HUDEP-2 (cell line): ENCODE data around the gene ZNF599.
"Not testable (repeated sequence)": the region's sequence is repeated elsewhere in the genome, so short reads cannot be mapped to it uniquely, and the experiment has no call there.

ENCODE experiments used
- DNase-seq, 76 experiments: peaks; one replicate each; lab custom pipeline; 2025; ENCODE audit not compliant: unreplicated experiment in 76 of 76; lab: John Stamatoyannopoulos, UW

The ZNF599 gene

DNA sequence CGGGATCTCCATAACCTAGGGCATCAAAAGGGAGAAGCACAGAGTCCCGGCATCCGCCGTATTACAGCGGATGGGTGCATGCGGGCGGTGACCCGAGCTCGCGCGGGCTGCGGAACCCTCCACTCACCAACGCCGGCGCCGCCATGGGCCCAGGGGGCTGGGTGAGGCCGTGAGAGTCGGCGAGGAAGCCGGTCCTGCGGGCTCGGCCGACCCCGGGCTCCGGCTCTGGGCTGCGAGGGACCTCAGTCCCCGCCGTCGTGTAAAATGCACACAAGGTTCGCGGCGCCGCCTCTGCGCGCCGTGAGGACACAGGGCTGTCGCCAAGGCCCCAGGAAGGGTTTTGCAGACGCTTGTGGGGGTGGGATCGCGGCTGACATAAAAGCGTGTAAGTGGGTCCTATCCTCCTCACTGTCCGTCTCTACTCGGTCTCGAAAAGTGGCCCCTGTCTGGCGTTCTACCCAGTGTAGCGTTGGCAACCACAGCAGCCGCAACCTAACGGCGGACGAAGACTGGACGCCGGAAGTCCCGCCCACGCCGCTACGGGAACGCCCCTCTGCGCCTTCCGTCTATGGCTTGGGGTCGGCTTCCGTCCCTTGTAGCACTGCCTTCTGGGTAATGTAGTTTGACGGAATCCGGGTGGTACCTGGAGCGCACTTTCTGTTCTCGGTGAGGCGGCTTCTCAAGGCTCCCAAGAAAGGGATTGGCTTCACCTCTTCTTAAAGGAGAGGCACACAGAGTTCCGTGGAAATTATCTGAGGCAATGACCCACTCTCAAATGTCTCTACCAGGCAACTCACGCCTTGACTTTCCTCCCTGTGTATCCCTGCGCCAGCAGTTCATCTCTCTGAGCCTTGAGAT lies at the start of gene ZNF599:
Gene ZNF599 (minus strand): TSS at position 519 of the 858 bp plus-strand sequence. CDS start 374 bp downstream, at position 145.
- DNase-seq = peak in 75 of 76 experiments; percentile 30 to 94 (median 85)

DNA sequence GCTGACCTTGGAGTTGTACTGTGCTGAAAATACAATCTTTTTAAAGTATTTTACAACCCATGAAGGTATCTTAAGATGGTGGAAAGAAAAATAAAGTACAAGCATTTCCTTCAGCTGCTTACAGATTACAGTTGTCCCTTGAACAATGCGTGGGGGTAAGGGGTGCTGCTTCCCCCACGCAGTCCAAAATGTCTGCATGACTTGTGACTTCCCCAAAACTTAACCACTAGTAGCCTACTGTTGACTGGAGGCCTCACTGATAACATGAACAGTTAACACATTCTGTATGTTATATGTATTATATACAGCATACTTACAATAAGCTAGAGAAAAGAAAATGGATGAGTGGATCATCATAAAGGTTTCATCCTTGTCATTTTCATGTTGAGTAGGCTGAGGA lies 45.3 kb upstream of the ZNF599 start:
- no peak for DNase-seq

DNA sequence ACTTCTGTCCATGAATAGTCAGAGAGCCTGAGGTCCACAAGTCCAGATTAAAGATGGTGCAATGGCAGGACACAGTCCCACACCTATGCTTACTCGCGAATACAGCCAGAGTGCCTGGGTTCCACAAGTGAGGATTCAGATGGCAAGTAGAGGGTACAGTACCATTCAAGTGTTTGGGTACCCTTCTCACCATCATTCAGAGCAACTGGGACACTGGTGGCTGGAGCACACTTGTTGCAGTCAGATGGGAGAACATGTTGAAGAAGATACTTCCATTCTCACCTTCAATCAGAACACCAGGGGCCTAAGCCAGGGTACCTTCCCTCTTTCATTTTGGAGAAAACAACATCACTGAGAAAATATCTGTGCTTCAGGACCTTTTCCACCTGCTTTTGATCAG lies 43.7 kb upstream of the ZNF599 start:
- no peak for DNase-seq

DNA sequence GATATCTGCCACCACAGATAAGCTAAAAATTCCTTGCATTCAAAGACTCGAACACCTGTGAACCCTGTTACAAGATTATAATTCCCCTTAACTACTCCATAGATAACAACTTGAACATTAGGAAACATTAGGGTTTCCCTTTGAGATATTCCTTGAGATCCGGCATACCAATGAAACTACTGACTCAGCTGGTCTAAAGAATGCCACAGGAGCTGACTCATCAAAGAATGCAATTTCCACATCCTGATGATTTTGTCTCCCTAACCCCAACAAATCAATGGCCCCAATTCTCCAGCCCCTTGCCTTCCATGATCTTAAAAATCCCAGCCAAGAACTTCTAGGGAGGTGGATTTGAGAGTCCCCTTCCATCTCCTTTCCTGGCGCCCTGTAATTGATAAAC lies 35.6 kb upstream of the ZNF599 start:
- DNase-seq = no peak

DNA sequence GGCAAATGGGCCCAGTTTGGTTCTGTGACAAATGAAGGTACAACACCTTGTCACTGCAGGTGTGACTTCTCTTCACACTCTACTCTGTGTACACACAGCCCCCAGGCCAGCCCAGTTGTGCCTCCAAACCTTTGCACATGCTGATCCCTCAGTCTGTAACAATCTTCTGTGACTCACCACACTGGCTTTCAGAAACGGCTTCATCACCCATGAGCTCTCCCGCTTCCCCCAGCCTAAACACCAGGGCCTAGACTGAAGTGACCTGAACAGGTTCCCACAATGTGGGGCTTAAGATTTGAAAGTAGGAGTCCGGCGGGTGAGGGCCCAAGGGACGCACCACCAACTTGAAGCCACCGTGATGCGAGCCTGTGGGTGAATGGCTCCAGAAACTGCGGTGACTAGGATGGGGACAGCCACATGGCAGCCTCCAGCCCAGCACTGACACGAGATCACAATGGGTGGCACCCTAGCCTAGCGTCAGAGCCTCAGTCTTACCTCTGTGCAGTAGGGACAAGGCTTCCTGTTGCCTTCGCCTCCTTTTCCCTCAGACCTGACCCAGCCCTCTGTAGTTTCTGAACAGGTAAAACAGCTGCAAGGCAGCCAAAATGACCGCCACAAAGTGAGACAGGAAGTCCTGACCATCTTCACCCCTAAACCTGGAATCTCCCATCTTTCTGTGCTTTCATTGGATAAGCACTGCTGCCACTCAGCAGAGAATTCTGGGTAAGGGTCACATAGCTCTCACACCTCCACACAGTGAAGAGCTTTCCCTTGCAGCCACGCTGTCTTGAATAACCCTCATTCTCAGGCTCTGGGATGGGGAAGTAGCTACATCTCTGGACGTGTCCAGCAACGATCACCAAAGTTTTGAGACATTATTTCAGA lies 34.2 kb upstream of the ZNF599 start:
- DNase-seq = no peak

DNA sequence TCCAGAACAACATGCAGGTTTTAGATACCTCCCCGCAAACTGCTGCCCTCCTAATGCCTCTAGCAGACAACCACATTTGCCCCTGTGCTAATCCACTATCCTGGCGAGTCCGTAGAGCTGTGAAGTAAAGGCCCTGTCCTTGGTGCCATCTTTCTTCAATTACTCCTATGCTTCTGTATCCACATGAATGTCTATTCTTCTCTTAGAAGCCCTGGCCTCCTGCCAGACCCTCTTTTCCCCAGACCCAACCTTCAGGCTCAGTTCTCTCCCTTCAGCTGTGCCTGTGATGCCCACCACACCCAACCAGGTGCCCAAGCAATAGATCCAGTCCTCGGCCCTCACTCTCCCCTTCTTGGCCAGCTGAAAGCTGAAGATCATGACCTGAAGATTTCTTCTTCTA lies 31.1 kb upstream of the ZNF599 start:
- no peak for DNase-seq

DNA sequence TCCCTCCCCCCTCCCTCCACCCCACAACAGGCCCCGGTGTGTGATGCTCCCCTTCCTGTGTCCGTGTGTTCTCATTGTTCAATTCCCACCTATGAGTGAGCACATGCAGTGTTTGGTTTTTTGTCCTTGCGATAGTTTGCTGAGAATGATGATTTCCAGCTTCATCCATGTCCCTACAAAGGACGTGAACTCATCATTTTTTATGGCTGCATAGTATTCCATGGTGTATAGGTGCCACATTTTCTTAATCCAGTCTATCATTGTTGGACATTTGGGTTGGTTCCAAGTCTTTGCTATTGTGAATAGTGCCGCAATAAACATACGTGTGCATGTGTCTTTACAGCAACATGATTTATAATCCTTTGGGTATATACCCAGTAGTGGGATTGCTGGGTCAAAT lies 23.9 kb upstream of the ZNF599 start:
- DNase-seq = not testable (repeated sequence)

DNA sequence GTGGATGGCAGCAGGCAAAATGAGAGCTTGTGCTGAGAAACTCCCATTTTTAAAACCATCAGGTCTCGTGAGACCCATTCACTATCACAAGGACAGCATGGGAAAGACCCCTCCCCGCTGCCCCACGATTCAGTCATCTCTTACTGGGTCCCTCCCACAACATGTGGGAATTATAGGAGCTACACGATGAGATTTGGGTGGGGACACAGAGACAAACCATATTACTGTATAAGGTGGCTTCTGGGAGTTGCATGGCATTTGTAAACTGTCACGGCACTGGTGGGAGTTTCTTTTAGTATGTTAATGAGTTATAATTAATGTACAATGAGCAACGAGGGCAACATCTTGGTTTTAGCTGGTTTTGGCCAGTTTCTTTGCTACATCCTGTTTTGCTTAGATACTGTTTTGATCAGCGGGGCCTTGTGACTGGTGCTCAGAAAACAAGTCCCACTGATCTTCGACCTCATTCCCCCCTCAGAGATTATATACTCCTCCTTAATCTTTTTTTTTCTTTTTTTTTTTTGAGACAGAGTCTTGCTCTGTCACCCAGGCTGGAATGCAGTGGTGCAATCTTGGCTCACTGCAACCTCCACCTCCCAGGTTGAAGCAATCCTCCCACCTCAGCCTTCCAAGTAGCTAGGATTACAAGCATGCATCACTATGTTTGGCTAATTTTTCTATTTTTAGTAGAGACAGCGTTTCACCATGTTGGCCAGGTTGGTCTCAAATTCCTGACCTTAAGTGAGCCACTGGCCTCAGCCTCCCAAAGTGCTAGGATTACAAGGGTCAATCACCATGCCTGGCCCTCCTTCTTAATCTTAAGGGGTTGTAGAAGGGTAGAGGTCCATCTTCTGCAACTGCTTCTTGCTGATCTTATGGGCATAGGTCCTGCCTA lies 21.3 kb upstream of the ZNF599 start:
- DNase-seq = no peak

DNA sequence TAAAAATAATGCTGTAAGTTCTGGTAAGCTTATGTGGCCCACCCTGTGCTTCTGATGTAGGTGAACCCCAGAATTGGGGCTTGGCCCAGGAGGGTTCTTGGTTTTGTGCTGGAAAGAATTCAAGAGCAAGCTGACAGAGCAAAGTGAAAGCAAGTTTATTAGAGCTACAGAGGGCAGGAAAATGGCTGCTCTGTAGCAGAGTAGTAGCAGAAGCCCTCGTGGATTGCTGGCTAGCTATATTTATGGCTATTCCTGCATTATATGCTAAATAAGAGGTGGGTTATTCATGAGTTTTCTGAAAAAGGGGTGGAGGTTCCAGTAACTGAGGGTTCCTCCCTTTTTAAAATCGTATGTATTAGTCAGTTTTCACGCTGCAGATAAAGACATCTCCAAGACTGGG lies 20.6 kb upstream of the ZNF599 start:
- no peak for DNase-seq

DNA sequence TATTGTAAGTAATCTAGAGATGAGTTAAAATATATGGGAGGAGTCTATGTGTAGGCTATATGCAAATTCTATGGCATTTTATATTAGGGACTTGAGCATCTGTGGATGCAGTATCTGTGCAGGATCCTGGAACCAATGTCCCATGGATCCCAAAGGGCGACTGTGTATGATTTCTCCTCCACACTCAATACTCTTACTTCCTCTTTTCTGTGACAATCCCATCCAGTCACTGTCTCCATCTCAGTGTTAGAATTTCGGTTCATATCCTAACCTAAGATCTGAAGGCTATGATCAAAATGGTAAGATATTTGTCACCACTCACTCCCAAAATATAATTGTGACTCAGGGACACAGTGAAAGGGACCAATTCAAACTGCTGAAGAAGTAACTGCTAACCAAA lies 15.1 kb upstream of the ZNF599 start:
- DNase-seq = no peak

DNA sequence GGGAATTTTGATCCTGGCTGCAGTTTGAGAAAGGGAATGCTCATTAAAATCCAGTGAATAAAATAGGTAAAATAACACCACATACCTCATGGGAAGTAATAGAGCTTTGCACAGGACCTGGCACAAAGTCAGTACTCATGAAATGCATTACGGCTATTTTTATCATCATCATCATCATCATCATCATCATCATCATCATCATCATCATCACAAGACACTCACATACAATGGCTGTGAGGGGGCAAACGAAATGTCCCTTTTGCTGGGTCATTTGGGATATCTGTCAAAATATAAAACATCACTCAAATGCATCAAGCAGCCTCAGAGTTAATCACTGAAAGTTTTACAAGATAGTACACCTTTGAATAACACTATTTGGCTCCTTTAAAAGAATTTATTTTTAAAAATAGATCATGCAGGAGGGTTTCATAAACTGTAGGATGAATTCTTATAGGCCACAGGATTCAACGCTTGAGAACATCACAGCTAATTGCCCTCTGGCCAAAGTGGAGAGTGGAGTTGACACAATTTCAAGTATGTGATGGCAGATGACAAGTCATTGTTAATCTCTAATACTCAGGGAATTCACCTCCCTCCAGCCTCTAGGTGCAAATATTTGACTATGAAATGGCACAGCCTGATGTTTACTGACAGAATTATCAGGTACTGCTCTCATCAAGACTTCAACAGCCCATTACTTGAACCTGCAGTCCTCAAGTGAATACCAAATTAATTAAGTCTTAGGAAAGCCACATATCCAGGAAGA lies 14.2 kb upstream of the ZNF599 start:
- no peak for DNase-seq

DNA sequence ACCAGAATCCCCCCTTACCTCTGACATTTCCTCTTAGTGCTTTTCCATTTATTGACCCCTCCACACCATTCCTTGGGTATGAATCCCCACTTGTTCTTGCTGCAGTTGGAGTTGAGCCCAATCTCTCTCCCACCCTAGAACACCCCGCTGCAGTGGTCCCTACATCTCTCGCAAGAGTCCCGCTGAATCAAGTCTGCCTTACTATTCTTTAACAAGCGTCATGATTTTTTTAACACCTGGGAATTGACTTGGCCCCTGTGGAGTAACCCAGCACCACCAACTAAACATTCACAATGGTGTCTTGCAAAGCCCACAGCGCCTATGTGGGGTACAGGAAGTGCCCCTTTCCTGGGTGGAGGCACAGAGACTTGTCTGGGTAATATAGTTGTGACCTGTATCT lies 13.2 kb upstream of the ZNF599 start:
- no peak for DNase-seq

DNA sequence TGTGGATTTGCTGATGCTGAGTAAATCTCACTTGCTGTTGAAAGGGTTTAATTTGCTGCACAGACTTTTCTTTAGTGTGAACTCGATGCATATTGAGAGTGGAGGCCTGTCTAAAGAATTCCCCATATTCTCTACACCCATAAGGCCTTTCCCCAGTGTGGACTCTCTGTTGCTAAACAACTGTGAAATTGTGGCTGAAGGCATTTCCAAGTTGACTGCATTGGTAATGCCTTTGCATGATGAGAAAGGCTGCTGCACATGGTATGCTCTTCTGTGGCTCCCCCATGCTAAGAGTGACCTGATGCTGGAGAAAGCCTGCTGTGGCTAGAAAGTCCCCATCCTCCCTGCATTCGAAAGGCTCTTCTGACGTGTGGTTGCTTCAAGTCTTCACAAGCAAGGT lies 6.6 kb upstream of the ZNF599 start:
- DNase-seq = no peak

DNA sequence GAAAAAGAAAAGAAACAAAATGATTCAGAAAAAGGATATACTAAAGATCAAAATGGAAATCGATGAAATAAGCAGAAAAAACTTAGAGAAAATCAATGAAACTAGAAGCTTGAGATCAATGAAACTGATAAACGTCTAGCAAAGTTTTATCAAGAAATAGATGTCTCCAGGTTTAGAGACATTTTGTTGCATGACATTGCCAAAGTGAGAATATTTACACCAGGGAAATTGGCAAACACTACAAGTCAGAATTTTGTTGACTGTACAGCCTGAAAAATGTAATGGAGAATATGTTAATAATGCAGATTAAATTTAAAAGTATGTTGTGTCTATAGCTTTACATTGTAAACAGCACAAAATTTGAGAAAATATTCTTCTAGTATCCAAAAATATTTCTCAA lies 5.3 kb upstream of the ZNF599 start:
- no peak for DNase-seq

DNA sequence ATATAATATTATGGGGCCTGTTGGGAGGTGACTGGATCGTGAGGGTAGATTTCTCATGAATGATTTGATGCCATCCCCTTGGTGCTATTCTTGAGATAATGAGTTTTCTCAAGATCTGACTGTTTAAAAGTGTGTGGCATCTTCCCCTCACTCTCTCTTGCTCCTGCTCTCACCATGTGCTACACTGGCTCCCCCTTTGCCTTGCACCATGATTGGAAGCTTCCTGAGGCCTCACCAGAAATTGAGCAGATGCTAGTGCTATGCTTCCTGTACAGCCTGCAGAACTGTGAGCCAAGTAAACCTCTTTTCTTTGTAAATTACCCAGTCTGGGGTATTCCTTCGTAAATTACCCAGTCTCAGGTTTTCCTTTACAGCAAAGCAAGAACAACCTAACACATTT lies 1.8 kb upstream of the ZNF599 start:
- no peak for DNase-seq

DNA sequence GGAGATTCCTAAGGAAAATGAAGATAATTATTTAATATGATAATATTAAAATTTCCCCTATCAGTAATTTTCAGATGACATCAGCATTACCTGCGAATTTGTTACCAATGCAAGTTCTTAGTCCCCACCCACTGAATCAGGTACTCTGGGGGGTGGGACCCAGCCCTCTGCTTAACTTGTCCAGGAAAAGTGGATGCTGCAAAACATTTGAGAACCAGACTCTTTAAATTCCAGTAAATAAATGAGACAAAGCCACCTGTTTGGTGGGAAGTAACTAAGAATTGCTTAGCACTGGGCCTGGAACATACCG lies 495 bp upstream of the ZNF599 start:
- no peak for DNase-seq

DNA sequence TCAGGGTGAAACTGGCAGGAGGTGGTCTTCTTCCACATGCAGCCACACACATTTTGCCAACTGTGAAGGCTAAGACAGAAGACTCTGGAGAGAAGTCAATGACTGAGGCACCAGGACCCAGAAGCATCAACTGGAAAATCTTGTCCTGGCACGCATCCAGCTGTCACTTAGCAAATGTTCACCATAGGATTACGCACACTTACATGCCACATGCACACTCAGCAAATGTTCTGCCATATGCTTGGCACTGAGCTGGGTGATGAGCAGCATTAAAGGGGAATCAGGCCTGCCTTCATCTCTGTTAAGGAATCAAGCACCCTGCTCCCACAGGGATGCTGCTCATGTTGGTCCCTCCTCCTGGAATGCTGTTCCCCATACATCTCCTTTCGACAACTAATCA lies 5.1 kb downstream of the ZNF599 start:
- no peak for DNase-seq

DNA sequence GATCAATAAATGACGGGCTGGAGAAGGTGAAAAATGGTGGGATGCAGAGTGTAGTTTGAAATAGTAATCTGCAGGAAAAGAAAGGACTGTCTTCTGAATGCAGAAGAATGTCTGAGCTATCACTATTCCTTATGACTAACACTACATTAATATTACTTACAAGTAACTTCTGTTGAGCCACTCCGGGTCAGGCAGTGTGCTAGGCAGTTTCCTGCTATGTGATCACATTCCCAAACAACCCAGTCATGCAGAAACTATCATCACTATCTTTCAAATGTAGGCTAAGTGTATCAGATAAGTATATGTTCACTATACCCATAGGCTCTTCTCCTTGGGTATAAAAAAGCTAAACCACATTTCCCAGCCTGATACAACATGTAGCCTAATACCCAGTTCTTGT lies 6.6 kb downstream of the ZNF599 start:
- DNase-seq = no peak

DNA sequence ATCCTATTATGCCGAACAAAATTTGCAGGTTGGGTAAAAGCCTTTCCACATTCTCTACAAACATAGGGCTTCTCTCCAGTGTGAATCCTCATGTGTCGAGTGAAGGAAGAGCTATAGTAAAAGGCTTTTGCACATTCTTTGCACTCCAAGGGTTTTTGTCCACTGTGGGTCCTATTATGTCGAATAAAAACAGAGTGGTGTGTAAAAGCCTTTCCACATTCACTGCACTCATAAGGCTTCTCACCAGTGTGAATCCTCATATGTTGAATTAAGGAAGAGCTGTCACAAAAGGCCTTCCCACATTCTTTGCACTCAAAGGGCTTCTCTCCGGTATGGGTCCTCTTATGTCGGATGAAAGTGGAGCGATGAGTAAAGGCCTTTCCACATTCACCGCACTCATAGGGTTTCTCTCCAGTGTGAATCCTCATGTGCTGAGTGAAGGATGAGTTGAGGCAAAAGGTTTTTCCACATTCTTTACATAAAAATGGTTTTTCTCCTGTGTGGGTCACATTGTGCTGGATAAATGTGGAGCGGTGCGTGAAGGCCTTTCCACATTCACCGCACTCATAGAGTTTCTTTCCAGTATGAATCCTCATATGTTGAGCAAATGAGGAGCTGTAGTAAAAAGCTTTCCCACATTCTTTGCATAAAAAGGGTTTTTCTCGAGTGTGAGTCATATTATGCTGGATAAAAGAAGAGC lies 13.6 kb downstream of the ZNF599 start:
- no peak for DNase-seq

DNA sequence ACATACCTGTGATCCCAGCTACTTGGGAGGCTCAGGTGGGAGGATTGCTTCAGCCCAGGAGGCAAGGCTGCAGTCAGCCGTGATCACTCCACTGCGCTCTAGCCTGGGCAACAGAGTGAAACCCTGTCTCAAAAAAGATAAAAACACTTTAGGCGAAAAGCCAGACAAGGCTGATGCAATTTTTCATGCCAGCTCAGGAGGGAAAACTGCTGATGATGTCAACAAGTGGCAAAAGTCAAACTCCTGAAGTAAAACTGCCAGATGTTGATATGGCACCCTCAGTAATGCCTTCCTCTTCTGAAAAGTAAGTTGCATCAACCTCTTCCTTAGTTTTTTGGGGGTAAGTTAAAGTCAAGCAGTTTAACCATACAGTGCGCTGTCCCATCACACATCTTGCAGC lies 15.6 kb downstream of the ZNF599 start:
- DNase-seq = no peak
